H1 (cell line): ENCODE data around the gene RAB40A.

Experiments used
- CHD2 ChIP-seq: IDR thresholded peaks from 2 replicates; pipeline ENCODE4 v1.6.1; 2012; ENCODE audit warnings: low read length, improper control_type of control experiment
- EZH2 ChIP-seq: fragments of 200-600 bp; sonication (generic); IDR thresholded peaks from 2 replicates; pipeline ENCODE4 v1.7.1; 2012; ENCODE audit warnings: low read depth, mild to moderate bottlenecking, moderate library complexity, low read length, inconsistent platforms; ENCODE audit not compliant: severe bottlenecking
- HDAC2 ChIP-seq, 2 experiments: fragments of 300-600 bp in 1 of 2; sonication (generic) in 1 of 2; IDR thresholded peaks; 2 replicates each; pipeline ENCODE4 v1.6.1; 2011 to 2012; ENCODE audit warnings: low read depth in 2 of 2, low read length in 2 of 2, mild to moderate bottlenecking in 2 of 2, moderate library complexity in 2 of 2, borderline replicate concordance in 1 of 2, inconsistent platforms in 1 of 2
- MAFK ChIP-seq: IDR thresholded peaks from 2 replicates; pipeline ENCODE4 v1.6.1; 2012; ENCODE audit warnings: low read depth, mild to moderate bottlenecking, improper control_type of control experiment, low read length
- MAX ChIP-seq: IDR thresholded peaks from 2 replicates; pipeline ENCODE4 v1.6.1; 2012; ENCODE audit warnings: inconsistent platforms
- NRF1 ChIP-seq: IDR thresholded peaks from 2 replicates; pipeline ENCODE4 v1.6.1; 2011; ENCODE audit warnings: mild to moderate bottlenecking, low read depth, low read length, improper control_type of control experiment
- POLR2A ChIP-seq, 2 experiments: IDR thresholded peaks; 1 replicate in 1 of 2; 2 replicates in 1 of 2; pipeline ENCODE4 v1.6.1; 2011; ENCODE audit warnings: low read depth in 2 of 2, low read length in 2 of 2, mild to moderate bottlenecking in 2 of 2; ENCODE audit errors: control extremely low read depth in 1 of 2
- POLR2AphosphoS5 ChIP-seq: IDR thresholded peaks from 2 replicates; pipeline ENCODE4 v1.6.1; 2011; ENCODE audit warnings: low read depth, low read length
- TF ChIP-seq, protein P1 (sequence below), 3 experiments: IDR thresholded peaks; 1 replicate in 2 of 3; 2 replicates in 1 of 3; pipeline versions ENCODE4 v1.5.1 to v1.6.1; 2011; ENCODE audit warnings: low read length in 3 of 3, mild to moderate bottlenecking in 3 of 3, inconsistent platforms in 2 of 3, low read depth in 1 of 3, moderate library complexity in 1 of 3; ENCODE audit not compliant: insufficient read depth in 1 of 3; ENCODE audit errors: control extremely low read depth in 1 of 3
- TF ChIP-seq, protein P2 (sequence below): IDR thresholded peaks from 2 replicates; pipeline ENCODE4 v1.6.1; 2011; ENCODE audit warnings: low read length, improper control_type of control experiment

DNA sequence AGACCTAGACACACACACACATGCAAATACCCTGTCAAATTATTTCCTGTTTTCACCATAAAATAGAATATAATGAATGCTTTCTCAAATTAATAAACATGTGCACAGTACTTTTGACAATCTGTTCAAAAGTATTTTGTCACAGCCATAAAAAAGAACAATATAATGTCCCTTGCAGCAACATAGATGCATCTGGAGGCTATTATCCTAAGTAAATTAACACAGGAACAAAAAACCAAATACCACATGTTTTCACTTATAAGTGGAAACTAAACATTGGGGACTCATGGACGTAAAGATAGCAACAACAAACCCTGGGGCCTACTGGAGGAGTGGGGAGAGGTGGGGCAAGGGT lies 15.5 kb downstream of the RAB40A start:
- TF ChIP-seq, protein P1, sequence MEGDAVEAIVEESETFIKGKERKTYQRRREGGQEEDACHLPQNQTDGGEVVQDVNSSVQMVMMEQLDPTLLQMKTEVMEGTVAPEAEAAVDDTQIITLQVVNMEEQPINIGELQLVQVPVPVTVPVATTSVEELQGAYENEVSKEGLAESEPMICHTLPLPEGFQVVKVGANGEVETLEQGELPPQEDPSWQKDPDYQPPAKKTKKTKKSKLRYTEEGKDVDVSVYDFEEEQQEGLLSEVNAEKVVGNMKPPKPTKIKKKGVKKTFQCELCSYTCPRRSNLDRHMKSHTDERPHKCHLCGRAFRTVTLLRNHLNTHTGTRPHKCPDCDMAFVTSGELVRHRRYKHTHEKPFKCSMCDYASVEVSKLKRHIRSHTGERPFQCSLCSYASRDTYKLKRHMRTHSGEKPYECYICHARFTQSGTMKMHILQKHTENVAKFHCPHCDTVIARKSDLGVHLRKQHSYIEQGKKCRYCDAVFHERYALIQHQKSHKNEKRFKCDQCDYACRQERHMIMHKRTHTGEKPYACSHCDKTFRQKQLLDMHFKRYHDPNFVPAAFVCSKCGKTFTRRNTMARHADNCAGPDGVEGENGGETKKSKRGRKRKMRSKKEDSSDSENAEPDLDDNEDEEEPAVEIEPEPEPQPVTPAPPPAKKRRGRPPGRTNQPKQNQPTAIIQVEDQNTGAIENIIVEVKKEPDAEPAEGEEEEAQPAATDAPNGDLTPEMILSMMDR (IDR thresholded peaks at IDR 0.05; ENCODE audit: control extremely low read depth in 1 of 3, insufficient read depth in 1 of 3, low read depth in 1 of 3, low read length in 3 of 3) = no peak
- TF ChIP-seq POLR2AphosphoS5 = no peak
- TF ChIP-seq, protein P2, sequence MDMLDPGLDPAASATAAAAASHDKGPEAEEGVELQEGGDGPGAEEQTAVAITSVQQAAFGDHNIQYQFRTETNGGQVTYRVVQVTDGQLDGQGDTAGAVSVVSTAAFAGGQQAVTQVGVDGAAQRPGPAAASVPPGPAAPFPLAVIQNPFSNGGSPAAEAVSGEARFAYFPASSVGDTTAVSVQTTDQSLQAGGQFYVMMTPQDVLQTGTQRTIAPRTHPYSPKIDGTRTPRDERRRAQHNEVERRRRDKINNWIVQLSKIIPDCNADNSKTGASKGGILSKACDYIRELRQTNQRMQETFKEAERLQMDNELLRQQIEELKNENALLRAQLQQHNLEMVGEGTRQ = no peak
- no peak for TF ChIP-seq MAFK
- TF ChIP-seq CHD2 = no peak
- TF ChIP-seq NRF1 = no peak
- no peak for TF ChIP-seq POLR2A (IDR thresholded peaks at IDR 0.05; ENCODE audit: control extremely low read depth in 1 of 2, low read depth in 2 of 2, low read length in 2 of 2)
- no peak for TF ChIP-seq EZH2
- TF ChIP-seq HDAC2 (IDR thresholded peaks at IDR 0.05; ENCODE audit: borderline replicate concordance in 1 of 2, low read depth in 2 of 2, low read length in 2 of 2) = no peak
- TF ChIP-seq MAX = no peak
